MM.1S (cell line): ENCODE results near the gene ARSG.

ENCODE experiments used
- CTCF ChIP-seq: fragments of 300-600 bp; sonication (generic); IDR thresholded peaks from 2 replicates; pipeline ENCODE4 v1.5.1; 2016; ENCODE audit warnings: antibody characterized with exemption, low read length, mixed read lengths
- EZH2 ChIP-seq: fragments of 300-600 bp; sonication (generic); optimal IDR thresholded peaks from 2 replicates; pipeline ENCODE3; 2017; ENCODE audit warnings: low read depth, mild to moderate bottlenecking, antibody characterized with exemption, low read length, mixed read lengths

GRCh38 chr17:68450391-68450790 lies 159.1 kb downstream of the ARSG start:
- TF ChIP-seq CTCF (no peak), EZH2 (no peak)
